ENCODE data around the gene SENP7.
"Not testable (repeated sequence)": the region's sequence is repeated elsewhere in the genome, so short reads cannot be mapped to it uniquely, and the experiment has no call there.

The SENP7 gene

DNA sequence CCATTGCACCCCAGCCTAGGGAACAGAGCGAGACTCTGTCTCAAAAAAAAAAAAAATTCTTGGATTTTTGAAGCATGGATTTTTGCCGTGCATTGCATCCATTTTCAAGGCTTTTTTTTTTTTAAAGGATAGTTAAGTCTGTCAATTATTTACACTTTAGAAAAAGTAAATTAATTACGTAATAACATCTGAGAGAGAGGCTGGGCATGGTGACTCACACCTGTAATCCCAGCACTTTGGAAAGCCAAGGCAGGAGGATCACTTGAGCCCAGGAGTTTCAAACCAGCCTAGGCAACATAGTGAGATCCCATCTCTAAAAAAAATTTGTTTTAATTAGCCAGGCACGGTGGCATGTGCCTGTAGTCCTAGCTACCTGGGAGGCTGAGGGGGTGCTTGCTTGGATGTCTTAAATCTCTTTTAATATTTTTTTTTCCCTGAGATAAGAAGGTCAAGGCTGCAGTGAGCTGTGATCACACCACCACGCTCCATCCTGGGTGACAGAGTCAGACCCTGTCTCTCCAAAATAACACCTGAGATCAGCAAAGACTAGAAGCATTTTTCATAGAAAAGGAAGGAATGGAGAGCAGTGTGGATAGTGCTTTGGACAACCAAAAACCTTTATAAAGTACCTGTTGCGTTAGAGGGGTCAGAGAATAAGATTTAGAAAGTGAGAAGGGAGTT, 6.8 kb upstream of the SENP7 start:
- peak; percentile 84 for DNase-seq

DNA sequence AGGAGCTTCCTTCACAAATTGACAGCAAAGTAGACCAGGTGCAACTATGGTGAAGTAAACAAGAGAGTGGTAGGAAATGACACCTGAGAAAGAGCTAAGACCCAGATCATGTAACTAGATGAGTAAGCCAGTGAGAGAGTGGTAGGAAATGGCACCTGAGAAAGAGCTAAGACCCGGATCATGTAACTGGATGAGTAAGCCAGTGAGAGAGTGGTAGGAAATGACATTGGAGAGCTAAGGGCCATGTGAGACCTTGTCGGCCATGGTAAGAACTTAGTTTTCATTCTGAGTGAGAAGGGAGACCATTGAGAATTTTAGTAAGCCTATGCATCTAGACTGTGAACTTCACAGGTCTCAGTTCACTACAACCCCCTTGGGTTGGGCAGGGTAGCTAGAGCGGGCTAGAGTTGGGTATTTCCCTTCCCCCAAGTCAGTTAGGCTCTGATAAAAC, 5.4 kb upstream of the SENP7 start:
- DNase-seq, result peak; percentile 93

DNA sequence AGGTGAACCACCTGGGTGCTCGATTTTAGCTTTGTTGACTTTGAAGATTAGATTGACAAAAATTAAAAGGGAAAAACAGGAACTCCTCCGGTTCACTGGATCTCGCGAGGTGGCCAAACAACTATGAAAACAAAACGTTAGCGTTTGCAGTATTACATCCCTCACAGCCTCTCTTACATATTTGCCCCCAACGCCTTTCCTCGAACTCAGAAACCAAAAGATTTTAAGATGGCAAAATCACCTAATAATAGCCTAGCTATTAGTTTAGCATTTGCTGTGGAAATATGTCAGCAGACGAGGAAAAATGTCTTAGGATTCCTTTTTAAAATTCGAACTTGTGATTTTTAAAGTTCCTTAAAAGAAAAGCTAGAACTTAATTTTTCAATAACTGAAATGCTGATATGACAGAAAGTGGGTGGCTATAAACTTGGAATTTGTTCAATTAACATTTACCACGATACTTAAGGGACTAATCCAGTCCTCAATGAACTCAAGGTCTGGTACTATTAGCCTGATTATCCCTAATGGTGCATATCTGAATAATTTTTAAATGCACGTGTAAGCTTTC, 491 bp upstream of the SENP7 start:
- peak; percentile 78 for DNase-seq

DNA sequence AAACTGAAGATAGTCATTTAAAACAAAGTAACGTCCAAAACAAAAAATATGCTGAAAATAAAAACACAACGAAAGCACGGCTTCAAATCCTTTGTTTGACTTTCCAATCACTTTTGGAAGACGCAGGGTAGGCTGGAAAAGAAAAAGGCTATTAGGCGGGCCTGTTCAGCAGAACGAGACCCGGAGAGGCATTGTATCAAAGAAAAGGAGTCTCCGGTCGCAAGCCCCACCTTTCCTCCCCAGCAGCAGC, 691 bp downstream of the SENP7 start:
- DNase-seq, result no peak

DNA sequence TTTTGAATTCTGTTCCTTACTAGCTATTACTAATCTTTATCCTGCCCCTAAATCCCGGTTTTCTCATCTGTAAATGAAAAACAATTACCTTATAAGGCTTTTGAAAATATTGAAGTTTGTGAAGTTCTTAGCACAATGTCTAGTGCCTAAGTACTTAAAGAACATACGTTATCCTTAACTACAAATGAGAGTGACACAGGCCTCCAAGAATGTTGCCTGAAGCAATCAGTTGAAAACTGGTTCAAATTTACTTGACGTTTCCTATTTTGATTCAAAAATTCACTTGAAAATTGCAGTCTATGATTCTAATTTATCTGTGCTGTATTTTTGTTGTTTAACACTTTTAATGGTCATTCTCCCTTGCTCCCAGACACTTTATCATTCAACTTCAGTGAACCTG, 3.2 kb downstream of the SENP7 start:
- no peak for DNase-seq

DNA sequence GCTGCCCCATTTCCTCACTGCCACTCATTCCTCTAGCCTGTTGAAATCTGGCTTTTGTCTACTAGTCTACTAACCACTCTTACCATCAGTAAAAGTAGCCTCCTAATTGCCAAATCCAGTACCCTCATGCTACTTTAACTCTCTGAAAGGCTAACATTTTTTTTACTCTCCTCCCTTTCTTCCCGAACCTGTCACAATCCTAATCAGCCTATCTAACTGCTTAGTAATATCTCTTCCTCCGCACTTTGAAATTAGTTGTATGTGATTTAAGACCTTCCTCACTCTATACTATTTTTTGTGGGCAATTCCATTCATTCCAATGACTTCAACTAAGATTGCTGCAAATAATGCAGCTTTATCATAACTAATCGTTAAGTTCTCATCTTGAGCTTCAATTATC, 3.7 kb downstream of the SENP7 start:
- DNase-seq, result no peak

DNA sequence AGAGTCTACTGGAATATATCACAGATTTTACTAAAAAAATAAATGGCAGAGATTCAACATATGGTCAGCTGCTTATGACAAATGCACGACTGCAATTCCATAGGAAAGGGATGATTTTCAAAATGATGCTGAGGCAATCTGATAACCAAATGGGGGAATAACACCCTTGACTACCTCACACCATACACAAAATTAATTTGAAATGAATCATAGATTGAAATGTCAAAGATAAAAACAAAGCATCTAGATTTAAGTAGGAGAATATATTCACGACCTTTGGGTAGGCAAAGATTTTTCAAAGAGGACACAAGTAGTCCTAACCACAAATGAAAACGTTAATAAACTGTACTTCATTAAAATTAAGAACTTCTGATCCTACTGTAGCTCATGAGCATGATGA, 11.2 kb downstream of the SENP7 start:
- DNase-seq, result no peak

DNA sequence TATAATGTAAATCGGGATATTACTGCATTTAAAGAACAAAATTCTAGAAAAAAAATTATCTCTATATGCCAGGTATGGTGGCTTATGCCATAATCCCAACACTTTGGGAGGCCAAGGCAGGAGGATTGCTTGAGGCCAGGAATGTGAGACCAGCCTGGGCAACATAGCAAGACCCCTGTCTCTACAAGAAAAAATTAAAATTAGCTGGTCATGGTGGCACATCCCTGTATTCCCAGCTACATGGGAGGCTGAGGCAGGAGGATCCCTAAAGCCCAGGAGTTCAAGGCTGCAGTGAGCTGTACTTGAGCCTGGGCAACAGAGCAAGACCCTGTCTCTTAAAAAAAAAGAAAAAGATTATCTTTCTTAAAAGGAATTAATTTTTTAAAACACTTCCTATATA, 12.8 kb downstream of the SENP7 start:
- DNase-seq, result no peak

DNA sequence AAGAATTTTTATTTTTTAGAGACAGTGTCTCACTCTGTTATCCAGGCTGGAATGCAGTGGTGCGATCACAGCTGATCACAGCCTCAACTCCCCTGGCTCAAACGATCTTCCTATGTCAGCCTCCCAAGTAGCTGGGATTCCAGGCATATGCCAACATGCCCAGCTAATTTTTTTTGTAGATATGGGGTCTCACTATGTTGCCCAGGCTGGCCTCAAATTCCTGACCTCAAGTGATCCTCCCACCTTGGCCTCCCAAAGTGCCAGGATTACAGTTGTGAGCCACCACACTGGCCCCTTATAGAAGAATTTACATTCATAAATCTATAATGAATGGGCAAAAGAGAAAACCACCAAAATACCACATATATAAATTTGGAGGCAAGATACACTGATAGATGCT, 15.2 kb downstream of the SENP7 start:
- no peak for DNase-seq

DNA sequence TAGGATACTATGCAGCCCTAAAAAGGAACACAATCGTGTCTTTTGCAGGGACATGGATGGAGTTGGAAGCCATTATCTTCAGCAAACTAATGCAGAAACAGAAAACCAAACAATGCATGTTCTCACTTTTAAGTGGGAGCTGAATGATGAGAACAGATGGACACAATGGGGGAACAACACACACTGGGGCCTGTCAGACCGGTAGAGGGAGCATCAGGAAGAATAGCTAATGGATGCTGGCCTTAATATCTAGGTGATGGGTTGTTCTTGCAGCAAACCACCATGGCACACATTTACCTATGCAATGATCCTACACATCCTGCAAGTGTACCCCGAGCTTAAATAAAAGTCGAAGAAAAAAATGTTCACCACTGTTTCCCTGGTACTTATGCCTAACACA, 17.5 kb downstream of the SENP7 start:
- peak; percentile 17 for DNase-seq

DNA sequence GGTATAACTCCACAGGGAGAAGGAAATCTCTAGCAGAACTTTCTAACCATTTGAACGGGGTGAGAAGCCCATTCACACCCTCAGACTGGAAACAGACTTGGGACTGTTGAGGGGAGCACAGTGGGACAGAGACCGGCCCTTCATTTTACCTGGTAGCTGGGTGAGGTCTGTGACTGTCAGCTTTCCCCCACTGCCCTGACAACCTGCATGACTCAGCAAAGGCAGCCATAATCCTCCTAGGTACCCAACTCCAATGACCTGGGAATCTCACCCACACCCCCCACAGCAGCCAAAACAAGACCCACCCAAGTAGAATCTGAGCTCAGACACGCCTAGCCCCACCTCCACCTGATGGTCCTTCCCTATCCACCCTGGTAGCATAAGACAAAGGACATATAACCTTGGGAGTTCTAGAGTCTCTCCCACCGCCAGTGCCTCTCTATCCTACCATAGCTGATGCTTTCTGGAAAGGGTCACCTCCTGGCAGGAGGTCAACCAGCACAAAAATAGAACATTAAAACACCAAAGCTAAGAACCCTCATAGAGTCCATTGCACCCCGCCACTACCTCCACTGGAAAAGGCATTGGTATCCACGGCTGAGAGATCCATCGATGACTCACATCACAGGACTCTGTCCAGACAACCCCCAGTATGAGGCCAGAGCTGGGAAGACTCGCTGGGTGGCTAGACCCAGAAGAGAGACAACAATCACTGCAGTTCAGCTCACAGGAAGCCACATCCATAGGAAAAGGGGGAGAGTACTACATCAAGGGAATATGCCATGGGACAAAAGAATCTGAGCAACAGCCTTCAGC, 28.0 kb downstream of the SENP7 start:
- DNase-seq, result peak; percentile 11

DNA sequence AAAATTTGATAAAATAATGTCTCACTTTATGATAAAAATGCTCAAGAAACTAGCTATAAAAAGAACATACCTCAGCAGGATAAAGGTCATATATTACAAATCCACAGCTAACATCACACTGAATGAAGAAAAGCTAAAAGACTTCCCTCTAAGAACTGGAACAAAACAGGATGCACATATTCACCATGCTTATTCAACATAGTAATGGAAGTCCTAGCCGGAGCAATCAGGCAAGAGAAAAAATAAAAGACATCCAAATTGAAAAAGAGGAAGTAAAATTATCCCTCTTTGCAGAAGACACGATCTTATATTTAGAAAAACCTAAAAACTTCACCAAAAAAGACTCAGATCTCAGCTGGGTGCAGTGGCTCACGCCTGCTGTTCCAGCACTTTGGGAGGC, 34.0 kb downstream of the SENP7 start:
- no peak for DNase-seq

DNA sequence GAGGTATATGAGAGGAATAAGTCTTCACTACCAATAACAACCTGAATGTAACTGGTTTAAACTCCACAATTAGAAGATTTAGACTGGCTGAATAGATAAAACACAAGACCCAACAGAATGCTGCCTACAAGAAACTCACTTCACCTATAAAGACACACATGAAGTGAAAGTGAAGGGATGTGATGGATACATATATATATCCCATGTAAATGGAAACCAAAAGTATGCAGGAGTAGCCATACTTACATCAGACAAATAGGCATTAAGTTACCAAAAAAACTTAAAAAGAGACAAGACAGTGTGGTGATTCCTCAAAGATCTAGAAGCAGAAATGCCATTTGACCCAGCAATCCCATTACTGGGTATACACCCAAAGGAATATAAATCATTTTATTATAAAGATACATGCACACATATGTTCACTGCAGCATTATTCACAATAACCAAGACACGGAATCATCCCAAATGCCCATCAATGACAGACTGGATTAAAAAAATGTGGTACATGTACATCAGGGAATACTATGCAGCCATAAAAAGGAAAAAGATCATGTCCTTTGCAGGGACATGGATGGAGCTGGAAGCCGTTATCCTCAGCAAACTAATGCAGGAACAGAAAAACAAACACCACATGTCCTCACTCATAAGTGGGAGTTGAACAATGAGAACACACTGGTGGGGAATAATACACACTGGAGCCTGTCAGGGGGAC, 38.0 kb downstream of the SENP7 start:
- not testable (repeated sequence) for DNase-seq

DNA sequence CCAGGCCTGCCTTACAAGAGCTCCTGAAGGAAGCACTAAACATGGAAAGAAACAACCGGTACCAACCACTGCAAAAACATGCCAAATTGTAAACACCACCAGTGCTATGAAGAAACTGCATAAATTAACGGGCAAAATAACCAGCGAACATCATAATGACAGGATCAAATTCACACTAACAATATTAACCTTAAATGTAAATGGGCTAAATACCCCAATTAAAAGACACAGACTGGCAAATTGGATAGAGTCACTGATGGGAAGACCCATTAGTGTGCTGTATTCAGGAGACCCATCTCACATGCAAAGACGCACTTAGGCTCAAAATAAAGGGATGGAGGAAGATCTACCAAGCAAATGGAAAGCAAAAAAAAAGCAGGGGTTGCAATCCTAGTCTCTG, 44.3 kb downstream of the SENP7 start:
- DNase-seq, result not testable (repeated sequence)

DNA sequence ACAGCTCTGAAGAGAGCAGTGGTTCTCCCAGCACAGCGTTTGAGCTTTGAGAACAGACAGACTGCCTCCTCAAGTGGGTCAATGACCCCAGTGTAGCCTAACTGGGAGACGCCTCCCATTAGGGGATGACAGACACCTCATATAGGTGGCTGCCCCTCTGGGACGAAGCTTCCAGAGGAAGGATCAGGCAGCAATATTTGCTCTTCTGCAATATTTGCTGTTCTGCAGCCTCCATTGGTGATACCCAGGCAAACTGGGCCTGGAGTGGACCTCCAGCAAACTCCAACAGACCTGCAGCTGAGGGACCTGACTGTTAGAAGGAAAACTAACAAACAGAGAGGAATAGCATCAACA, 45.7 kb downstream of the SENP7 start:
- not testable (repeated sequence) for DNase-seq

DNA sequence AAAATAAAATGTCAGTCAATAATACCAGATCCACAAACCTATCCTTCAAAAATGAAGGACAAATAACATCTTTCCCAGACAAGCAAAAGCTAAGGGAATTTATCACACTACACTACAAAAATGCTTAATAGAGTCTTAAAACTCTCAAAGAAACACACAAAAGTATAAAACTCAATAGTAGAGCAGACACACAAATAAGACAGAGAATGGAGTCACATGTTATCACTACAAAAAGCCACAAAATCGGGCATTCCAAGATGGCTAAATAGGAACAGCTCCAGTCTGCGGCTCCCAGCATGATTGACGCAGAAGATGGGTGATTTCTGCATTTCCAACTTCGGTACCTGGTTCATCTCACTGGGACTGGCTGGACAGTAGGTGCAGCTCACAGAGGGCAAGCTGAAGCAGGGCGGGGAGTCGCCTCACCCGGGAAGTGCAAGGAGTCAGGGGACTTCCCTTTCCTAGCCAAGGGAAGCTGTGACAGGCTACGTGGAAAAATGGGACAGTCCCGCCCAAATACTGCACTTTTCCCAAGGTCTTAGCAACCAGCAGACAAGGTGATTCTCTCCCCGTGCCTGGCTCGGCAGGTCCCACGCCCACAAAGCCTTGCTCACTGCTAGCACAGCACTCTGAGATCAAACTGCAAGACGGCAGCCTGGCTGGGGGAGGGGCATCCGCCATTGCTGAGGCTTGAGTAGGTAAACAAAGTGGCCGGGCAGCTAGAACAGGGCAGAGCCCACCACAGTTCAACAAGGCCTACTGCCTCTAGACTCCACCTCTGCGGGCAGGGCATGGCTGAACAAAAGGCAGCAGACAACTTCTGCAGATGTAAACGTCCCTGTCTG, 46.3 kb downstream of the SENP7 start:
- DNase-seq, result peak; percentile 42

DNA sequence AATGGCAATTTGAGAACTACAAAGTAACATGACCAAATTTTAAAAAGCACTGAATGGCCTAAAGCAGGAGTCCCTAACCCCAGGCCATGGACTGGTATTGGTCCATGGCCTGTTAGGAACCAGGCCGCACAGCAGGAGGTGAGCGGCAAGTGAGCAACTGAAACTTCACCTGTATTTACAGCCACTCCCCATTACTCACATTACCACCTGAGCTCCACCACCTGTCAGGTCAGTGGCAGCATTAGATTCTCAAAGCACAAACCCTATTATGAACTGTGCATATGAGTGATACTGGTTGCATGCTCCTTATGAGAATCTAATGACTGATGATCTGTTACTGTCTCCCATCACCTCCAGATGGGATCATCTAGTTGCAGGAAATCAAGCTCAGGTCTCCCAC, 48.8 kb downstream of the SENP7 start:
- DNase-seq, result peak; percentile 23

DNA sequence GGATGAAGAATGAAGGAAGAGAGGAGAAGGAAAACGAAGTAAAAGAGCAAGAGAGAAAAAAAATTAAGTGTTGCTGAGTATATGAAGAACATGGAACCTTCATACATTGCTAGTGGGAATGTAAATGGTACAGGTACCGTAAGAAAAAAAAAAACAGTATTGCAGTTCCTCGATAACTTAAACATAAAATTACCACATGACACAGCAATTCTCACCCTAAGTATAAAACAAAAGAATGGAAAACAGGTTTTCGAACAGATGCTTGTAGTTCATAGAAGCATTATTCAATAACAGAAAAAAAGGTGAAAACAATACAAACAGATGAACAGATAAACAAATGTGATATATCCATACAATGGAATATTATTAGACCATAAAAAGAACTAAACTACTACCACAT, 51.6 kb downstream of the SENP7 start:
- no peak for DNase-seq

DNA sequence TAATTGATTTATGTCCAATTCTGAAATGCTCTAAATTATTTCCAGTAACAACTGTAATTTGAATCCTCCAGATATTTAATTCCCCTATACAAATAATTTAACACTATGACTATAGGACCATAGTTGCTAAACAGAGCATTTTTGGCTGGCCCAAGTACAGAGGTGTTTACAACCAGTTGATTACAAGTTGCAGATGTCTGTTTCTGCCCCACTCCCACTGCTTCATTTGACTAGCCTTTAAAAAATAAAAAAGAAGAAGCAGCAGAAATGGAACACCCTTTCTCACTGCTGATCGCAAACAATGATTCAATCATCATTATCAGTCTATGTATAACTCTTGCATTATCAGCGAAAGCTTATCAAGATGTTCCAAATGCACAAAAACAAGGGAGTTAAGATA, 54.6 kb downstream of the SENP7 start:
- no peak for DNase-seq

DNA sequence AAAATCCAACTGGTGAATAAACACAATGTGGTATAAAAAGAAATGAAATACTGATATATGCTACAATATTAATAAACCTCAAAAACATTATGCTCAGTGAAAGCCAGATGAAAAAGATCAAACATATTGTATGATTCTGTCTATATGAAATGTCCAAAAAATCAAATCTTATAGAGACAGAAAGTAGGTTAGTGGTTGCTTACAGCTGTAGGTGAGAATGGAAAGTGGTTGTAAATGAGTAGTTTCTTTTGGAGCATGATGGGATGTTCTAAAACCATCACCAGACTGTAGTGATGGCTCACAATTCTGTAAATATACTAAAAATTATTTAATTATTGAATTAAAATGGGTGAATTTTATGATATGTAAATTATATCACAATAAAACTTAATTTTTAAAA, 58.4 kb downstream of the SENP7 start:
- no peak for DNase-seq

DNA sequence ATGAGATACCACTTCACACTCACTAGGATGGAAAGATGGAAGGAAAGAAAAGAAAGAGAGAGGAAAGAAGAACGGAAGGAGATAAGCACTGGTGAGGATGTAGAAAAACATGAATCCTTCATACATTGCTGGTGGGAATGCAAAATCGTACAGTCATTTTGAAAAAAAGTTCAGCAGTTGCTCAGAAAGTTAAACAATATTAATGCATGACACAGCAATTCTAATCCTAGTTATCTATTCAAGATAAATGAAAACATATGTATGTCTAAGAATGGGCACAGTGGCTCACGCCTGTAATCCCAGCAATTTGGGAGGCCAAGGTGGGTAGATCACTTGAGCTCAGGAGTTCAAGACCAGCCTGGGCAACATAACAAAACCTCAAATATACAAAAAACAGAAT, 59.1 kb downstream of the SENP7 start:
- DNase-seq, result no peak

DNA sequence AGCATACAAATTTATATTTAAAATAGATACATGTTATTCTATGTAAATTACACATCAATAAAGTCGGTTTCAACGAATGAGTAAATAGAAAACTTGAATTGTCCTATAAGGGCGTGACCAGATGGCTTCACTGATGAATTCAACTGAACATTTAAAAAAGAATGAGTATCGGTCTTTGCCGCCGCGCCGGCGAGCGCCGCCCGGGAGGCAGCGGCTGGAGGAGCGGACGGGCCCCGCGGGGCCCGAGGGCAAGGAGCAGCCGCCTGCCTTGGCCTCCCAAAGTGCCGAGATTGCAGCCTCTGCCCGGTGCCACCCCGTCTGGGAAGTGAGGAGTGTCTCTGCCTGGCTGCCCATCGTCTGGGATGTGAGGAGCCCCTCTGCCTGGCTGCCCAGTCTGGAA, 74.4 kb downstream of the SENP7 start:
- not testable (repeated sequence) for DNase-seq

DNA sequence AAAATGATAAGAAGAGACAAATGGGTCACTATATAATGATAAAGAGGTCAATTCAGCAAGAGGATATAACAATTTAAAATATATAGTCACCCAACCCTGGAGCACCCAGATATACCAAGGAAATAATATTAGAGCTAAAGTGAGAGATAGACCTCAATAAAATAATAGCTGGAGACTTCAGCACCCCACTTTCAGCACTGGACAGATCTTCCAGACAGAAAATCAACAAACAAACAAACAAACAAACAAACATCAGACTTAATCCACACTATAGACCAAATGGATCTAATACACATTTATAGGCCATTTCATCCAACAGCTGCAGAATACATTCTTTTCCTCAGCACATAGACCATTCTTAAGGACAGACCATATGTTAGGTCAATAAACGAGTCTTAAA, 79.4 kb downstream of the SENP7 start:
- no peak for DNase-seq

Measured in DMS53 (cell line).